Left lung (tissue), 10 donors: ENCODE measurements around the gene SLN. TPM values are rescaled to one million over a fixed set of nuclear protein-coding genes. Genes with fewer than 3 reads are reported as not detected.

Experiments
- ATAC-seq: fragments of 200-7000 bp; cut with Tn5 transposase; one replicate; pipeline ENCODE4 v1.9.1; 2020; ENCODE audit warnings: moderate library complexity
- DNase-seq, 4 donors: peaks; one replicate each; pipeline ENCODE4 v3.0.0-alpha.2; 2013 to 2020
- H3K27ac ChIP-seq, 2 donors: fragments of 200-600 bp; sonication (generic) in 1 of 2; one replicate each; pipeline versions ENCODE4 v1.5.0 to v1.8.0; 2020 to 2021
- H3K27me3 ChIP-seq, 2 donors: fragments of 200-600 bp; sonication (generic) in 1 of 2; one replicate each; pipeline versions ENCODE4 v1.5.0 to v1.8.0; 2020 to 2021
- H3K36me3 ChIP-seq, 2 donors: fragments of 200-600 bp; sonication (generic) in 1 of 2; one replicate each; pipeline versions ENCODE4 v1.5.0 to v1.8.0; 2020 to 2021
- H3K4me1 ChIP-seq, 2 donors: fragments of 200-600 bp; one replicate each; pipeline ENCODE4 v1.8.0; 2021
- H3K4me3 ChIP-seq, 2 donors: fragments of 200-600 bp; sonication (generic) in 1 of 2; one replicate each; pipeline versions ENCODE4 v1.5.0 to v1.8.0; 2020 to 2021; ENCODE audit warnings: mild to moderate bottlenecking in 1 of 2
- H3K9me3 ChIP-seq, 2 donors: fragments of 200-600 bp; sonication (generic) in 1 of 2; one replicate each; pipeline versions ENCODE4 v1.5.0 to v1.8.0; 2020 to 2021
- intact Hi-C, 2 donors: fragments of 100-400 bp; cut with DNase I; formaldehyde crosslinking; loops; one replicate each; pipeline versions ENCODE4 v1.11.2 to v1.14.2; 2022
- polyA plus RNA-seq, 6 donors: library from polyadenylated mRNA; unstranded; fragments of 120-200 nt; gene quantifications; one replicate each; pipeline ENCODE4 v1.2.1, GENCODE V29; 2013; ENCODE audit not compliant: insufficient read length in 6 of 6
- total RNA-seq, 2 donors: library from RNA; stranded (reverse); fragmentation: NEBNext Ultra II Directional; extraction: Animal tissue kit (Norgen Biotek cat#: 25700); gene quantifications; one replicate each; pipeline ENCODE4 v1.2.1, GENCODE V29; 2021
- TF ChIP-seq, protein P1 (sequence below), 2 donors: fragments of 200-600 bp; sonication (generic) in 1 of 2; IDR thresholded peaks; one replicate each; pipeline versions ENCODE4 v1.5.0 to v1.8.0; 2021; ENCODE audit warnings: antibody characterized with exemption in 2 of 2
- donor health status: DM: no; HTN: yes; CAD: no.
- donor health status: DM: no; HTN: no; CAD: no.

SLN gene
- total and polyA plus RNA-seq, 8 donors: 0.23 to 2.4 (median 0.96) TPM; not detected in 5

DNA sequence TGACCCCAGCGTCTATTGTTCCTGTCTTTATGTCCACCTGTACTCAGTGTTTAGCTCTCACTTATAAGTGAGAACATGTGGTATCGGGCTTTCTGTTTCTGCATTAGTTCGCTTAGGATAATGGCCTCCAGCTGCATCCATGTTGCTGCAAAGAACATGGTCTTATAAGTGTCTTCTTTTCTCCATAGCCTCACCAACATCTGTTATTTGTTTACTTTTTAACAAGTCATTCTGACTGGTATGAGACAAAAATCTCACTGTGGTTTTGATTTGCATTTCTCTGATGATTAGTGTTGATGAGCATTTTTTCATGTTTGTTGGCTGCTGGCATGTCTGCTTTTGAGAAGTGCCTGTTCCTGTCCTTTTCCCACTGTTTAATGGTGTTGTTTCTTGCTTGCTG is 21.7 kb upstream of the SLN start:
- Histone ChIP-seq H3K36me3 (no peaks in the 10 kb centered on the region), H3K4me3 (no peak overlapping the region), H3K27me3 (no peaks in the 10 kb centered on the region), H3K27ac (no peak overlapping the region), H3K9me3 (no peaks in the 10 kb centered on the region), H3K4me1 (no peaks in the 10 kb centered on the region)
- DNase-seq (no peak), ATAC-seq (no peak)
- TF ChIP-seq, protein P1, sequence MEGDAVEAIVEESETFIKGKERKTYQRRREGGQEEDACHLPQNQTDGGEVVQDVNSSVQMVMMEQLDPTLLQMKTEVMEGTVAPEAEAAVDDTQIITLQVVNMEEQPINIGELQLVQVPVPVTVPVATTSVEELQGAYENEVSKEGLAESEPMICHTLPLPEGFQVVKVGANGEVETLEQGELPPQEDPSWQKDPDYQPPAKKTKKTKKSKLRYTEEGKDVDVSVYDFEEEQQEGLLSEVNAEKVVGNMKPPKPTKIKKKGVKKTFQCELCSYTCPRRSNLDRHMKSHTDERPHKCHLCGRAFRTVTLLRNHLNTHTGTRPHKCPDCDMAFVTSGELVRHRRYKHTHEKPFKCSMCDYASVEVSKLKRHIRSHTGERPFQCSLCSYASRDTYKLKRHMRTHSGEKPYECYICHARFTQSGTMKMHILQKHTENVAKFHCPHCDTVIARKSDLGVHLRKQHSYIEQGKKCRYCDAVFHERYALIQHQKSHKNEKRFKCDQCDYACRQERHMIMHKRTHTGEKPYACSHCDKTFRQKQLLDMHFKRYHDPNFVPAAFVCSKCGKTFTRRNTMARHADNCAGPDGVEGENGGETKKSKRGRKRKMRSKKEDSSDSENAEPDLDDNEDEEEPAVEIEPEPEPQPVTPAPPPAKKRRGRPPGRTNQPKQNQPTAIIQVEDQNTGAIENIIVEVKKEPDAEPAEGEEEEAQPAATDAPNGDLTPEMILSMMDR (IDR thresholded peaks at IDR 0.05): no peak
- intact Hi-C loops: no loop called here

DNA sequence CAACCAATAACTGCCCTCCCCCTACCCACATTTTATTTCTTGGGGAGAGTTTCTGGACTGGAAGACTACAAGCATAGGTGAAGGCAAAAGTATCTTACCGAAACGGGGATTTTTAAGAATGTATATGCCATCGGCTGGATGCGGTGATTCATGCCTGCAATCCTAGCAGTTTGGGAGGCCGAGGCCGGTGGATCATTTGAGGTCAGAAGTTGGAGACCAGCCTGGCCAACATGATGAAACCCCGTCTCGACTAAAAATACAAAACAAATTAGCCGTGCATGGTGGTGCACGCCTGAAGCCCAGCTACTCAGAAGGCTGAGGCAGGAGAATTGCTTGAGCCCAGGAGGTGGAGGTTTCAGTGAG is 20.8 kb upstream of the SLN start:
- Histone ChIP-seq H3K36me3 (no peaks in the 10 kb centered on the region), H3K27ac (no peak overlapping the region), H3K4me3 (no peak overlapping the region), H3K9me3 (no peaks in the 10 kb centered on the region), H3K4me1 (no peaks in the 10 kb centered on the region), H3K27me3 (no peaks in the 10 kb centered on the region)
- intact Hi-C loops: no loop called here
- no peak for ATAC-seq
- TF ChIP-seq, protein P1 (IDR thresholded peaks at IDR 0.05): no peak
- DNase-seq: no peak

DNA sequence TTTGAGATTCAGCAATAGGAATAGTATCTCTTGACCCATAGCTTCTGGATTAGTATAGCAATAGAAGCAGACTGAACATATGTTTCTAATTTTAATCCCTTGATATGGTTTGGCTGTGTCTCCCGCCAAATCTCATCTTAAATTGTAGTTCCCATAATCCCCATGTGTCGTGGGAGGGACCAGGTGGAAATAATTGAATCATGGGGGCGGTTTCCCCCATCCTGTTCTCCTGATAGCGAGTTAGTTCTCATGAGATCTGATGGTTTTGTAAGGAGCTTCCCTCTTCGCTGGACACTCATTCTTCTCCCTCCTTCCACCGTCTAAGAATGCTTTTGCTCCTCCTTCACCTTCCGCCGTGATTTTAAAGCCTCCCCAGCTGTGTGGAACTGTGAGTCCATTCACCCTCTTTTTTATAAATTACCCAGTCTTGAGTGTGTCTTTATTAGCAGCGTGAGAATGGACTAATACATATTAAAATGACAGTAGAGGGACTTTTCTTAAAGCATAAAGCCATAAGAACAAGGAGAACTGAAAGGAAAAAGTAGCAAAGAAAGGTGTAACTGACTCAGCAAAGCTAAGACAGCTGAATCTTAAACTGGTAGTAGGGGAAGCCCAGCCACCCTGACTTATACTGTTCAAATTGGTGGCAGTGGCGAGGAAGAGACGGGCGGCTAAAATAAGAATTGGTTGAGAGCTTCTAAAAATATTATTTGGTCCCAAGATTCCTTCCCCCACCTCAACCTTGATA is 20.3 kb upstream of the SLN start:
- no peak for ATAC-seq
- Histone ChIP-seq H3K27me3 (no peaks in the 10 kb centered on the region), H3K27ac (no peak overlapping the region), H3K4me1 (no peaks in the 10 kb centered on the region), H3K9me3 (no peaks in the 10 kb centered on the region), H3K36me3 (no peaks in the 10 kb centered on the region), H3K4me3 (no peak overlapping the region)
- DNase-seq: no peak
- intact Hi-C loops: no loop called here
- TF ChIP-seq, protein P1 (IDR thresholded peaks at IDR 0.05): no peak

DNA sequence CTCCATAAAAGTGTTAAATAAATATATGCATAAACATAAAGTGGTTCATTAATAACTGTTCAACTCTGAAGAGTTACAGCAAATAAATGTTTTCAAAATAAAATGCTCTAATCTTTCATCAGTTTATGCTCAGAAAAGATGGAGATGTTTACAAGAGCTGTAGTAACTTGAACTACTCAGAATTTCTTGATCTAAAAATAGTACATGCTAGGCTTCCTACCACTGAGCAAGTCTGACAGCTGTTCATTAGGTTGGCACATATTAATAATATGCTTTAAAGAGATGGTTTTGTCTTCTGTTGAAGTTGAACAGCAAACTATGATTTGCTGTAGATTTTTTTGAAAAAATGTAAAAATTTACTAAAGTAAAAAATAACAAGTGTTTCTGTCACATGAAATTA is 10.8 kb upstream of the SLN start:
- H3K4me1 ChIP-seq: no peaks in the 10 kb centered on the region
- no peaks in the 10 kb centered on the region for H3K36me3 ChIP-seq
- no peak overlapping the region for H3K4me3 ChIP-seq
- intact Hi-C loops: no loop called here
- TF ChIP-seq, protein P1 (IDR thresholded peaks at IDR 0.05): no peak
- H3K9me3 ChIP-seq: no peaks in the 10 kb centered on the region
- DNase-seq (no peak), ATAC-seq (peak; percentile 63)
- no peaks in the 10 kb centered on the region for H3K27me3 ChIP-seq
- no peak overlapping the region for H3K27ac ChIP-seq

DNA sequence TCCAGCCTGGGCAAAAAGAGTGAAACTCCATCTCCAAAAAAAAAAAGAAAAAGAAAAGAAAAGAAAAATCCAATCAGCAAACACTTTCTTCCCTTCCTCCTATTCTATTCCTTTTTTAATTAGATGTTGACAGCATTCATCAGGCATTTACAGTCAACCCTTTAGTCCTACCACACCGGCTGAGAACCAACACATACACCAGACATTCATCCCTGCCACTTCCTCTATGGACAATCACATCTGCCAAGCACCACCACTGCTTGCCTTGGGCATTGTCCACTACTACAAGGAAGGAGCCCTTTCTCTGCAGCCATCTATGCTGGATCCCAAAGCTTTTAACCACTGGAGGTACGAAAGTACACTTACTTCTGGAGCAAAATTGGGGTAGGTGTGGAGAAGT is 9.4 kb upstream of the SLN start:
- Histone ChIP-seq H3K36me3 (no peaks in the 10 kb centered on the region), H3K9me3 (no peaks in the 10 kb centered on the region), H3K27me3 (no peaks in the 10 kb centered on the region), H3K4me1 (no peaks in the 10 kb centered on the region), H3K4me3 (no peak overlapping the region), H3K27ac (no peak overlapping the region)
- TF ChIP-seq, protein P1 (IDR thresholded peaks at IDR 0.05): no peak
- no peak for DNase-seq
- intact Hi-C loops: no loop called here
- no peak for ATAC-seq
